ENCODE results near the gene PLA2G4A.

Gene PLA2G4A

GRCh38 chr1:186871784-186872183 is 43.0 kb downstream of the PLA2G4A start:
- TF ChIP-seq CTCF (conservative IDR thresholded peaks at IDR 0.05; ENCODE audit: low read depth), result no peak
- no peak overlapping the region for H3K27ac ChIP-seq
- no peak for DNase-seq (ENCODE audit: low spot score)
- ChIA-PET CTCF (interaction anchor here (1.3 kb wide), 1 partner anchor 389 kb away, joined by 3 read pairs; no protein-coding TSS in a partner anchor), POLR2A (ENCODE audit: low non-redundant PET) (no interaction called here)

- TF ChIP-seq CTCF (conservative IDR thresholded peaks at IDR 0.05; ENCODE audit: low read depth), result no peak
- ChIA-PET CTCF (no interaction called here), POLR2A (ENCODE audit: low non-redundant PET) (no interaction called here)
- DNase-seq (ENCODE audit: low spot score), result no peak
- H3K27ac ChIP-seq, result no peak overlapping the region
These were observed 43.5 kb downstream of the PLA2G4A start for GRCh38 chr1:186872291-186872690.

GRCh38 chr1:186873687-186874086 is 44.9 kb downstream of the PLA2G4A start:
- POLR2A ChIA-PET (ENCODE audit: low non-redundant PET), result no interaction called here
- H3K27ac ChIP-seq, result no peak overlapping the region
- CTCF ChIA-PET, result no interaction called here
- DNase-seq (ENCODE audit: low spot score), result no peak
- no peak for TF ChIP-seq CTCF (conservative IDR thresholded peaks at IDR 0.05; ENCODE audit: low read depth)

GRCh38 chr1:186875896-186876835 is 47.4 kb downstream of the PLA2G4A start:
- TF ChIP-seq CTCF (conservative IDR thresholded peaks at IDR 0.05; ENCODE audit: low read depth), result no peak
- DNase-seq (ENCODE audit: low spot score), result no peak
- CTCF ChIA-PET, result no interaction called here
- H3K27ac ChIP-seq, result no peak overlapping the region
- POLR2A ChIA-PET (ENCODE audit: low non-redundant PET), result no interaction called here

GRCh38 chr1:186878356-186878755 is 49.6 kb downstream of the PLA2G4A start:
- CTCF ChIA-PET, result no interaction called here
- no peak for DNase-seq (ENCODE audit: low spot score)
- POLR2A ChIA-PET (ENCODE audit: low non-redundant PET), result no interaction called here
- no peak overlapping the region for H3K27ac ChIP-seq
- TF ChIP-seq CTCF (conservative IDR thresholded peaks at IDR 0.05; ENCODE audit: low read depth), result no peak

- CTCF ChIA-PET, result no interaction called here
- no peak for DNase-seq (ENCODE audit: low spot score)
- no peak for TF ChIP-seq CTCF (conservative IDR thresholded peaks at IDR 0.05; ENCODE audit: low read depth)
- POLR2A ChIA-PET (ENCODE audit: low non-redundant PET), result no interaction called here
- no peak overlapping the region for H3K27ac ChIP-seq
These were observed 52.2 kb downstream of the PLA2G4A start for GRCh38 chr1:186880982-186881381.
